Epithelial cell of proximal tubule (primary cell): ENCODE data around the gene CCR9. TPM values are rescaled to one million over a fixed set of nuclear protein-coding genes. Genes with fewer than 3 reads are reported as not detected.

Source experiments
- DNase-seq: peaks from one replicate; pipeline ENCODE4 v3.0.0-alpha.2; 2011; ENCODE audit warnings: low read depth
- H3K4me3 ChIP-seq: 2 replicates; pipeline ENCODE4 v1.5.1; 2011; ENCODE audit warnings: low read depth, mild to moderate bottlenecking, low read length
- total RNA-seq: library from RNA; depleted of rRNA; stranded (reverse); fragments of >200 nt; gene quantifications from 2 replicates; pipeline ENCODE4 v1.2.3, GENCODE V29; 2015
- TF ChIP-seq, protein P1 (sequence below): conservative IDR thresholded peaks from 2 replicates; pipeline ENCODE4 v1.5.1; 2012; ENCODE audit warnings: low read depth, mild to moderate bottlenecking, low read length

CCR9 gene
- total RNA-seq, 1 donor from 2014 or later = 0.17 TPM

GRCh38 chr3:45872569-45872968 lies 13.8 kb upstream of the CCR9 start:
- DNase-seq = no peak
- TF ChIP-seq, protein P1, sequence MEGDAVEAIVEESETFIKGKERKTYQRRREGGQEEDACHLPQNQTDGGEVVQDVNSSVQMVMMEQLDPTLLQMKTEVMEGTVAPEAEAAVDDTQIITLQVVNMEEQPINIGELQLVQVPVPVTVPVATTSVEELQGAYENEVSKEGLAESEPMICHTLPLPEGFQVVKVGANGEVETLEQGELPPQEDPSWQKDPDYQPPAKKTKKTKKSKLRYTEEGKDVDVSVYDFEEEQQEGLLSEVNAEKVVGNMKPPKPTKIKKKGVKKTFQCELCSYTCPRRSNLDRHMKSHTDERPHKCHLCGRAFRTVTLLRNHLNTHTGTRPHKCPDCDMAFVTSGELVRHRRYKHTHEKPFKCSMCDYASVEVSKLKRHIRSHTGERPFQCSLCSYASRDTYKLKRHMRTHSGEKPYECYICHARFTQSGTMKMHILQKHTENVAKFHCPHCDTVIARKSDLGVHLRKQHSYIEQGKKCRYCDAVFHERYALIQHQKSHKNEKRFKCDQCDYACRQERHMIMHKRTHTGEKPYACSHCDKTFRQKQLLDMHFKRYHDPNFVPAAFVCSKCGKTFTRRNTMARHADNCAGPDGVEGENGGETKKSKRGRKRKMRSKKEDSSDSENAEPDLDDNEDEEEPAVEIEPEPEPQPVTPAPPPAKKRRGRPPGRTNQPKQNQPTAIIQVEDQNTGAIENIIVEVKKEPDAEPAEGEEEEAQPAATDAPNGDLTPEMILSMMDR = no peak
- no peak overlapping the region for H3K4me3 ChIP-seq

DNA sequence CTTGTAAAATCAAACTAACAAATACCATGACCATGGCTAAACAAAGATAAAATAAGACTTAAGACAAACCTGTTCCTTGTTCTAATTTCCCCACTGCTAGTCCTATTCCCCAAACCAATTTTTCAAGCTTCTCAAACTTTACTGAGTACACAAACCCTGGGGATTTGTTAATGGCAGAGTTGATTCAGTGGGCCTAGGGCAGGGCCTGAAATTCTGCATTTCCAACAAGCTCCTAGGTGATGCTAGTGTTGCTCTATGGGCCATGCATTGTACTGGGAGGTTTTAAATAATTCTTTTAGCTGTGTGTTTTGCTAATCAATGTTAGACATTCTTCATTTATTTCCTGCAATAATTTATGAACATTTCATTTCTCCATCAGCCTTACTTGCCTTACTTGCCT lies 13.3 kb upstream of the CCR9 start:
- H3K4me3 ChIP-seq = no peak overlapping the region
- DNase-seq = no peak
- TF ChIP-seq, protein P1 = no peak

- no peak for DNase-seq
- TF ChIP-seq, protein P1 = no peak
- H3K4me3 ChIP-seq = no peak overlapping the region
Measured at GRCh38 chr3:45873638-45874037, 12.7 kb upstream of the CCR9 start.

DNA sequence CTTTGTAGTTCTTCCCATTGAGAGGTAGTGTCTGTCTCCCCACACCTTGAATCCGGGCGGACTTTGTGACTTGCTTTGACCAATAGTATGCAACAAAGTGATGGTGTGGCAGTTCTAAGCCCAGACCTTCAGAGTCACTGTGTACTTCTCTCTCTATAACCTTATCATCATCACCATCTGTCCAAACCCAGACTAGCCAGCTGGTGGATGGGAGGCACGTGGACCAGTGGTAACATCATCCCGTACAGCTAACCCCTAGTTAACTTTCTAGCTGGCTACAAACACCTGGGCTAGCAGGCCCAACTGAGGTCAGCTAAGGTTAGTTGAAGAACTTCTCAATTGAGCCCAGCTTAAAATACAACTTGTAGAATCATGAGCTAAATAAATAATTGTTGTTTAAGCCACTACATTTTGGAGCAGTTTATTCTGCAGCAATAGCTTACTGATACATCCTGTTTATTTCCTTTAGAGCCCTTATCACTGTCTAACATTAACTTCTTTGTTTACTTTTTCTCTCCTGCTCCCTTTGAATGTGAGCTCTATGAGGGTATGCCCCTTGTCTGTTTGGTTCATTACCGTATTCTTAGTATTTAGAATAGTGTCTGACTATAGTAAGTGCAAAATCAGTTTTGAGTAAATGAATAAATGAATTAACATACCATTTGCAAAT lies 11.5 kb upstream of the CCR9 start:
- no peak for DNase-seq
- no peak overlapping the region for H3K4me3 ChIP-seq
- TF ChIP-seq, protein P1 = no peak

DNA sequence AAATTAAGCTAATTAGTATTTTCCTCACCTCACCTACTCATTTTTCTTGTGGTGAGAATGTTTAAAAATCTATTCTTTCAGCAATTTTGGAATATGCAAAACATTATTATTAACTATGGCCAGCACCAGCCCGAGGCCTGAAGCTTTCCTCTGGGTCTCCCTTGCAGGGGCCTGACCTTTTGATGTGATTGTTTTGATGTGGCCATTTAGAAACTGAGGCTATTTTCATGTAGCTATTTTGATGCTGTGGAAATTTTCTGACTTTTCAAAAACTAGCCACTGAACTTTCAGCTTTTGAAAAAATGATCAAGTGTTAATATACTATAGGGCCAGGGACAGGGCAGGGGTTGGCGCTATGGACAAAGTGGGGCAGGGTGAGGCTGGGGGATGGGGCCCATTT lies 8.2 kb upstream of the CCR9 start:
- TF ChIP-seq, protein P1 = no peak
- no peak for DNase-seq

DNA sequence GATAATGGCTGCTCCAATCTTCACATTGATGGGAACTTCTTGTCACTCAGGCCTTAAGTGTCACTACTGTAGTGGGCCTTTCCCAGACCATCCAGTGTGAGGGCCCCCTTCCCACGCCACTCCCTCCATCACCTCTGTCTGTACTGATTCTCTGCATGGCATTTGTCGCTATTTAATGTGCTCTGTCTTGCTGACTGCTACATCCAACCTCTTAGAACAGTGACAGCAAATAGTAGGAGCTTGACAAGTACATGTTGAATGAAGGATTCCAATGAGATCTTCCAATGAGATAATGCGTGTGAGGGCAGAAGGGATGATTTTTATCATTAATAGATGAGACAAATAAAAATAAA lies 5.6 kb upstream of the CCR9 start:
- H3K4me3 ChIP-seq = no peak overlapping the region
- TF ChIP-seq, protein P1 = no peak
- no peak for DNase-seq

More for the DNA sequence above, 8.2 kb upstream of the CCR9 start:
- no peak overlapping the region for H3K4me3 ChIP-seq
